Kidney tubule cell (primary cell): Measurements from ENCODE around the gene APOD.
"Not testable (repeated sequence)": the region's sequence is repeated elsewhere in the genome, so short reads cannot be mapped to it uniquely, and the experiment has no call there.

ENCODE experiments used
- DNase-seq: peaks from one replicate; pipeline ENCODE4 v3.0.0-alpha.2; 2018; ENCODE audit warnings: low spot score

APOD gene

DNA sequence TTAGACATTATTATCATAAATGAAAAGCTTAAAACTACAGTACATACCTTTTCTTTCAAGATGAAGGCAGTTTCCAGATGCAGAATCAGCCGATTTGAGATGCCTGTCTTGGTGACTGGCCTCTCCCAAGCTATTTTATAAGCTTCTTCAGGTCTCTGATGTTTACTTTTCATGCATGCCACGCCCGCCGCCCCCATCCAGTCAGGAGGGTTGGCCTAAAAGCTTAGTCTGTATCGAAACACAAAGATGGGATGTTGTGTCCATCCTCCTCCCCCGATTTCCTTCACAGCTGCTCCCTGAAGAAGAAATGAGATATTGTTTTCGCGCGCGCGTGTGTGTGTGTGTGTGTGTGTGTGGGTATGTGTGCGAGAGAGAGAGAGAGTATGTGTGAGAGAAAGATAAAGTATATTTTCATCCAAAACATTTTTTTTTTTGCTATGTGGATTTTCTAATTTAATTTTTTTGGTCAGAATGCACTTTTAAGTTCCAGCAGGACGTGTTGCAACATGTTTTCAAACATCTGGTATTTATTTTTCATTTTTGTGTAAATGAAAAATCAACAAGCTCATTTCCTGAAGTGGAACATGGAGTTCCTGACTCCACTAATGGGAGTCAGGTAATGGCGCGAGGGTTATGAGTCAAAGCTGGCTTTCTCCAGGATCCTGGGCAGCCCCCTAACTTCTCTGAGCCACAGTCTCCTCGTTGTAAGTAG, at the start of gene APOD:
Gene APOD (minus strand): TSS at position 110 of the 712 bp plus-strand sequence. CDS start 4,479 bp downstream, outside the sequence.
- DNase-seq, result no peak

DNA sequence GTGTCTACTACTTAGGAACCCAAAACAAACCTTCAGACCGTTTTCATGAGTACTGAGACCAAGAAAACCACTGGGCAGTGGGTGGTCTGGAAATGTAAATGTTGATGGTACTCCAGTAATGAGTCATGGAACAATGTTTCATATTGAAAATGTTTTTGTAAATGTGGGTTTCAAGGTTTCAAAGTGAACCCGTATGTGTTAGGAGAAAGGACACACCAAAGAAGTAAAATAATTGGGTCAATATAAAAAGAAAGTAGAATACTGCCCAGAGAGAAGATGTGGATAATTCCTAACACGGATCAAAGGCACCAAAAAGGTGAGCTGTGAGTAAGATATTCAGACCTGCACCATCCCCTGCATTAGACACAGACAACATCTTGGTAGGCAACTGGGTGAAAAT, 49.6 kb upstream of the APOD start:
- not testable (repeated sequence) for DNase-seq

DNA sequence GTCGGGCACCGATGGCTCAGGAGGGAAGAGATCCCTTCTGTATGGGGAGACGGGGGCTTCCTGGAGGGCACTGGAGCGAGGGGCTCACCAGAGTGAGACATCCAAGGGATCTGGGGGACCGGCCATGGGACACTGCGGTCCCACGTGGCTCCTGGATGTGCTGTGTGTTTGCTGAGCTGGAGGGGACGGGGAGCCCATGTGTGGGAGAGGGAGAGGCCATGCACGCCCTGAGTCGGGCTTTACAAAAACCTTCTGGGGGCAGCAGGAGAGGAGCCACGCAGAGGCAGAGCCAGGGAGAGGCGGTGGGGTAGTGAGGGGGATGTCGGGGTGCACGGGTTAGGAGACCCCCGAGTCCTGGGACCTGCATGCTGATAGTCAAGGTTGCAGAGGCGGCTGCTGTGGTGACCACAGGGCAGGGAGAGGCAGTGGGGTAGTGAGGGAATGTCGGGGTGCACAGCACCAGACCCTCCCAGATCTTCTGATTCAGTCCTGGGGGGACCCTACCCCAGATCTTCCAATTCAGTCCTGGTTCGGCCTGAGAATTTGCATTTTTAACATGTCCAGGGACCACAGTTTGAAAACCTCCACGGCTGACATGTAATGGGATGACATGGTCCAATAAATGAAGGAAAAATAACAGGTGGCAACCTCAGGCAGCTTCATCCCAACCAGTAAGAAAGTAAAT, 48.9 kb upstream of the APOD start:
- DNase-seq, result not testable (repeated sequence)

DNA sequence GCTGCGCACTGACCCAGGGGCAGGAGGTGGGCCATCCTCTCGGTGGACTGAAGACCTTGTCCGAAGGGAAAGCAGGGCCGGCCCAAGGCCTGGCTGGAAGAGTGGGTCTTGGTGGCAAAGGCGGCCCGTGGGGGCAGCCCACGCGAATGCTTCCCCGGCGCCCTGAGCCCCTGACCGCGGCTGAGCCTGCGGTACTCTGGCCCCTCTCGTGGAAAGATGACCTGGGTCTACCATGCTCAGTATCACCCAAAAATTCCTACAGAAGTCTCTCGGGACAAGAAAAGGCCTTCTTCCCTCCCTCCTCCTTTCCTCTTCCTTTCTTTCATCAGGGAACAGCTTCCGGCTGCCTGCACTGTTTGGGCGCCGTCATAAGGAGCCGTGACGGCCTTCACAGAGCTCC, 48.3 kb upstream of the APOD start:
- not testable (repeated sequence) for DNase-seq

DNA sequence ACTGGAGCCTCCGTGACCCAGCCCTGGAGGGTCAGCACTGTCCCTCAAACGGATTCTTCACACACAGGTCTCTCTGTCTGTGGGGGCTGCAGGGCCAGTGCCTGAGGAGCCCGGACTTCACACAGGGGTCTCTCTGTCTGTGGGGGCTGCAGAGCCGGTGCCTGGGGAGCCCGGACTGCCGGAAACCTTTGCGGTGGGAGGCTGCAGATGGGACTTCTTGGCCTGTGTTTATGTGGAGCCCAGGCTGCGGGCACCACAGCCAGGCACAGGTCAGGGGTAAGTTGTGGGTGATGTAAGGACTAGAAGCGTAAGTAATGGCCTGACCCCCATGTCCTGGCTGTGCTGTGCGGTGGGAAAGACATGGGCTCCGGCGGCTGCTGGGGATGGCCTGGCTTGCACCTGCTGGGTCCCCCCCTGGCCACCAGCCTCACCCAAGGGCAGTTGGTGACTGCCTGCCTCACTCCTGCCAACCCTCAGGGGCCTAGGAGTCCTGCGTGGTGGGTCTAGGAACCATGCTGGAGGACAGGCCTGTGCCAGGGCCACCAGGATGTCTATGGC, 47.3 kb upstream of the APOD start:
- not testable (repeated sequence) for DNase-seq

DNA sequence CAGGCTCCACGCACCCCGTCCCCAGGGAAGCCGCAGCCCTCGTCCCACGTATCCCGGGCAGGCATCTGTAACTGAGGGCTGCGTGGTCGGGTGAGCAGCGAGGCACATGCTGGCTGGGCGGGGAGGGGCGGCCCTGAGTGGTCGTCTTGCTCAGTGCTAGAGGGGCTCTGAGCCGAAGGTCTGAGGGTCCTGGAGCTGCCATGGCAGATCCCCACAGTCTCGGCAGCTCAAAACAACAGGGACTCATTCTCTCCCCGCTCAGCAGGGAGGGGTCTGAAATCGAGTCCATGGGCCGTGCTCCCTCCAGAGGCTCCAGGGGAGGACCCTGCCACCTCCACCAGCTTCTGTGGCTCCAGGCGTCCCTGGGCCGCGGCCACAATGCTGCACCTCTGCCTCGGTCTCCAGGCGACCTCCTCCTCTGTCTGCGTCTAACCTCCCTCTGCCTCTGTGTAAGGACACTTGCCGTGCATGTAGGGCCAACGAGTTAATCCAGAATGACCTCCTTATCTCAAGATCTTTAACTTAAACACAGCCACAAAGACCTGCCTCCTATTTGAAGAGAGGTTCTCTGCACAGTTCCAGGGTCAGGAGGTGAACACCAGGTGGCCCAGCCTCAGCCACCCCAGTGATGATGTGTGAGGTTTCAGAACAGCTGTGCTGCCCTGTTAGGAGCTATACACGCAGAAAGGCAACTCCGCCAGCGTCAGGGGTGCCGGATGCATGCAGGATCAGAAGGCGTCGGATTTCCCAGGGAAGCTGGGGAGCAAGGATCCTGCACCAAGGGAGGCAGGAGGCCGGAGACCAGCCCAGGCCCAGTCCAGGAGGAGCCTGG, 46.6 kb upstream of the APOD start:
- DNase-seq, result not testable (repeated sequence)

DNA sequence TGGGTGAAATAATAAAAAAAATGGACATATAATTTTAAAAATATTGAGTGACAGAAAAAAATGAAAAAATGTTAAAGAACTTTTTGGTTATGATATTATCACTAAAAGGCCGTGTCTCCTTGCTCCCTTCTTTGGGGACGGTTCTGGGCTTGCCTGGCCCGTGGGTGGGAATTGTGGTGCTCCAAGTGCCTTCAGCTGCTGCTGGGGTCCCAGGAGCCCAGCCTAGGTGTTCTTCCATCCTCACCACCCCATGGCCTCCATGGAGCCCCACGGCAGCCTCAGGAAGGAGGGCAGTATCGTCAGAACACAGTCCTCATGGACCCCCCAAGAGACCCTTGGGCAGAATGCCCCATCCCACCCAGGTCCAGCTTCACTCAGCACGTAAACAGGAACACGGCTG, 45.9 kb upstream of the APOD start:
- not testable (repeated sequence) for DNase-seq

DNA sequence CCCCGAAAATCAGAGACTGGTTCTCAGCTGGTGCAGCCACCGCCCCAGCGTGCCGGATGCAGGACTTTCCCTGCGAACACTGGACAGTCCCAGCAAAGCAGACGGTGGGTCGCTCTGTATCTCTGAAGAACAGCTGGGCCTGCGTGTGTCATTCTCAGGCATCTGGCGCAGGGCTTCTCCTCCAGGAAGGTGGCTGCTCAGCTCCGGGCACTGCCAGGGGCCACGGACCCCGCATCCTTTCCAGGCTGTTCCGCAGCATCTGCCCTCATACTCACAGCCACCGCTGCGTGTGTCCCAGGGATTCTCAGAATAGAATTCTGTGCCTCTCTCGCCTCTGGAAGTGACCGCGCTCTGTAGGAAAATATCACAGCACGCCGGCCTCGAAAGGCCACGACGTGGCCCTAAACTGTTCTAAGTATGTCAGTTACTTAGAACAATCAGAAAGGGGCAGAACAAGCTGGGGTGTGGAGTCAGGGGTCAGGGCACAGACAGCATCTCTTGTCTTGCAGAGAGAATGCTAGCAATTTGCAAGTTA, 44.7 kb upstream of the APOD start:
- DNase-seq, result not testable (repeated sequence)

DNA sequence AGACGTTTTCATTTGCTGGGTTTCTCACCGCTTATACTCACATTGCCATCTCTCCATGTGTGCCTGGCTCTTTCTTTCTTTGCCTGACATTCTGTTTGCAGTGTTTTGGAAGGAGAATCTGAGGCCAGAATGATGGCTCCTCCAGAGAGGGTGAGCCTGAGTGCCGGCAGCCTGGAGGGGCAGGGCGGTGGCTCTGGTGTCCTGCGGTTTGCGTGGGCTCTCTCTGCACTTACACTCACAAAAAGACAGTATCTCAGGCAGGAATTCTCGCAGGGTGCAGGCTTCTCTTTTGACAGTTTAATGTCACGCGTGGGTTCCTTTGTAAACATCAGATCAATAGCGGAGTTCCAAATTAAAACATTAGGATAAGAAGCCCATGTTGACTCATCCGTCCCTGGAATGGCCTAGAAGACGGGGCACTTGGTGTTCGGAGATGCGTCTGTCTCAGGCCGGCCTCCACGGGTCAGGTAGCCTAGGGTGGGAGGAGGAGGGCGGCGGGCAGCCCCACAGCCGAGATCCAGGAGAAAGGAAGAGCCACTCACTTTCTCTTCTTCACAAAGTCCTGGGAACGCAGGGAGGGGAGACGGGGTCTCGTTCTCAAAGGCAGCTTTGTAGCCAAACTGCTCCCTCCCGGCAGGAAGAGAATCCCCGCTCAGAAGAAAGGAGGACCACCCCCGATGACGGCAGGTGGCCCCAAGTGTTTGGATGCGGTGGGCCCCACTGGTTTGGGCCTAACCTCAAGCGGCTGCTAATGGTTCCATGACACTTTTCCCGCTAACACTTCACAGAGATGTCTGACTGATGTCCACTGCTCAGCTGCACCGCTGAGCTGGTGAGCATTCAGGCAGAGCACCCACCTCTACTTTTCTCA, 44.0 kb upstream of the APOD start:
- not testable (repeated sequence) for DNase-seq

DNA sequence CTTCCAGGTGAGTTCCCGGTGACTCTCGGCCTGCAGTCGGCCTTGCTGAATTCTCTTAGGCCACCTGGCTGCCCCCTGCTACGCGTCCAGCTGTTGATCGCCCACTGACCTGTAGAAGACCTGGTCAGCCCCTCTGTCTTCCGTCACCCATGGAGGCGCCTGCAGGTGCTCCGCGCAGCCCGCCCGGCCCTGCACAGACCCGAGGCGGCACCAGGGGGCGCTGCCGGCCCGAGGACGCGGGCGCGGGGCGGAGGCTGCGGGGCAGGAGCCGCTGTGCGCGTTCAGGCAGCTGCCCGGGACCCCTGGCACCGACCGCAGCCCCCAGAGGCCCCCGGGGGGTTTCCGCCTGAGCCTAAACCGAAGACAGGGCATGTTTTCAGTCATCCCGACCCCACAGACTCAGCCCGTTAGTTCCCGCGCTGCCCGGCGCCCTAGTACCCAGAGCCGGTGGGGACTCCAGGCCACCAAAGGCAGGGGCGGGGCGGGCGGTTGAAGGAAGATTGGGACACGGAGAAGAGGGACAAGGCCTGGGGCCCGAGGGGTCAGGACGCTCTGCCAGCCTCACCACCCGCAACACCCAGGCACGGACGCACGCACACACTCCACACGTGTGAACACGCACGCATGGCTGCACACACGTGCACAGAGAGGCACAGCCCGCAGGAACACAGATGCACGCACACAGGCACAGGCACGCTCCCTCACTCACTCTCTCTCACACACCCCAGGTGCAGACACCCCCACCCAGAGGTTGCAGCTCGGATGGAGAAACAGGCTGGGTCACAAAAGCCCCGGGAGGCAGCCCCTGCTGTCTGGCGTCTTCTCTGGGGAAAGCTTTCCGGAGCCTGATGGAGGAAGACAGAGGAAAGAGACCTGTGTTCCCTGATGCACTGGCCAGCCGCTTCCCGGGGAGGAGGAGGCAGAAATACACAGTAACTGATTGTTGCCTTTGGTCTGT, 41.1 kb upstream of the APOD start:
- not testable (repeated sequence) for DNase-seq

DNA sequence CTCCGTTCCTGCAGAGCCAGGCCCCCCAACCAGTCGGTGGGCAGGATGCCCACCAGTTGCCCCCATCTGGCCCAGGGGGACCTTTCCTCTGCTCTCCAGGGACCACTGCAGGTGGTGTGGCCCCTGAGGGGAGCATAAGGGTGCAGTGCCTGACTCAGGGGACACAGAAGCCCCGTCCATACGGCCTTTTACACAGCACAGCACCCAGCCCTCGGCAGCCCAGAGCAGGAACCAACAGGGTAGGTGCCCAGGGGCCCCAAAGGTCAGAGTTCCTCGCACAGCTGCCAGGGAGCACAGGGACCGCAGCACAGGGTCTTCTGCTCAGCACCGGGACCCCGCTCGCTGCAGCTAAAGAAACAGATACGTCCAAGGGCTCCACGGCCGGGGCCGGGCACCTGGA, 40.4 kb upstream of the APOD start:
- not testable (repeated sequence) for DNase-seq

DNA sequence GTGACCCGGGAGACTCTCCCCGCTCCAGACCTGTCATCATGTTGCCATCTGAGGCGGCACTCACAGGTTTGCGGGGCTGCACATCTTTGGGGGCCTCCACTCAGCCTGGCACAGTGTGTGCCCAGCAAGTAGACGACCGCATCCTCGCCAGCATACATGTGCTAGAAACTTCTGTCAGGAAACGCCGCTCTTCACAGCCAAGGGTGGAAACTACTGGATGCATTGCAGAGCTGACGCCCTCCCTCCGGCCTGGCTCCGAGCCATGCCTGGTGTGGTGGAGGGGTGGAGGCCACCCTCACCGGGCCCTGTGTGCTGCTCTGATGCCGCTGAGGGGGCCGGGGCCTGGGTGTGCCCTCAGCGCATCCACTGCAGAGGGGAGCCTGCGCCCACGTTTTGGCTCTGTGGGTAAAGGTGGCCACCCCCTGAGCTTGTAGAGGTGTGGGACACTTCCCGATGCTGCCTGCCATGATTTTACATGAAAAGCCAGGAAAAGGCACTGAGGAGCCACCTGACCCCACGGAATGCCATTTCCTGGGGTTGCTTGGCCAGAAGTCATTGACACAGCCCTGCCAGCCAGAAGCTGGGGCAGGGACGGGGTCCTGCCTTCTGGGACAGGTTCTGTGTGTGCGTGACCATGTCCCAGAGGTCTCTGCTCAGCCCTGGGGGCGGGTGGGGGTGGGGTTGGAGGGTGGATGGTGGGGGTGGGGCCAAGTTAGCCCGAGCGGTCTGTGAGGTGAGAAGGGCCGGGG, 39.7 kb upstream of the APOD start:
- not testable (repeated sequence) for DNase-seq

DNA sequence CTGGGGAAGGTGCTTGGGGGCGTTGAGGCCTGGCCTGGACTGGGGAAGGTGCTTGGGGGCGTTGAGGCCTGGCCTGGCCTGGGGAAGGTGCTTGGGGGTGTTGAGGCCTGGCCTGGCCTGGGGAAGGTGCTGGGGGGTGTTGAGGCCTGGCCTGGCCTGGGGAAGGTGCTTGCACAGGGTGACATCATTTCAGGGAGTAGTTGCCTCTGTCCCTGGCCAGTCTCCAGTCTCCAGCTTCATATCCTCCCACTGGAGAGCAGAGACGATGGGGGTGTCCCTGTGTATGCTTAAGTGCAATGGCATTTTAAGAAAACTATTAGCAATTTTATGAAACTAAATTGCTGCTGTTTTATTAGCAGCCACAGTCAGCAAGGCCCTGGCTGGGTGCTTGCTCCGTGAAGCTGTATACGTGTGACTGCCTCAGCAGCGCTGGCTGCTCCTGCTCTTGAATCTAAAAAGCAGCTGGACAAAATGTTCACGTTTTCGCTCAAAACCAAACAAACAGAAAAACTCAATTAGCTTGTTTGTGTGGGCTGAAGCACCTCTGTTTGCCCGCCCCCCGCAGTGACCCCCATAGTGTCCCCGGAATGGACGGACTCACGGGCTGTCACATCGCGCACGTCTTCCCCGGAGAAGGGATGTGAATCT, 38.9 kb upstream of the APOD start:
- DNase-seq, result not testable (repeated sequence)

DNA sequence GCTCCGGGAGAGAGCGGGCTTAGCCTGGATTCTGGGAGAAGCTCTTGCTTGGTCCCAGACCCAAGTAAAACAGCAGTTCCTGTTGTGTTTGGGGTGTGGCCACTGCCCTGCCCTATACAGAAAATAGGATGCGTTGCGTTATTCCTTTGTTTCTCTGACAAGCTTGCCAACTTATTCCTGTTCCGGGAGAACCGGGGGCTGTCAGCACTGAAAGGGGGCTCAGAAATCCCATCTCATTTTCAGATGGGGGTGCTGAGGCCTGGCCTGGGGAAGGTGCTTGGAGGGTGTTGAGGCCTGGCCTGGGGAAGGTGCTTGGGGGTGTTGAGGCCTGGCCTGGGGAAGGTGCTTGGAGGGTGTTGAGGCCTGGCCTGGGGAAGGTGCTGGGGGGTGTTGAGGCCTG, 38.3 kb upstream of the APOD start:
- DNase-seq, result not testable (repeated sequence)

DNA sequence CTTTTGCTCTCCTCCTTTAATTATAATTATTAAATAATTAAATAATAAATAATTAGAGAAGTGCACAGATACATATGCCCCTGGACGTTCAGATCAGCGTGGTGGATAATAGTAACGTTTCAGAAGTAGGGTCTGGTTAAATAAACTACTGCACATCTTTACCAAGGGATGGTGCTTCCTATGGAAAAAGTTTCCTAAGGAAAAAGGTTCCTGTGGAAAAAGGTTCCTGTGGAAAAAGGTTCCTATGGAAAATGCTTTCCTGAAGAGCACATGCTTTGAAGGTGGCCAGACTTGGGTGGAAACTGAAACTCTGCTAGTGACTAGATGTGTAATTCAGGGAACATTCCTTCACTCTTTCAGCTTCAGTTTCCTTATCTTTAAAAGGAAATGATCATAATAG, 37.4 kb upstream of the APOD start:
- DNase-seq, result not testable (repeated sequence)

DNA sequence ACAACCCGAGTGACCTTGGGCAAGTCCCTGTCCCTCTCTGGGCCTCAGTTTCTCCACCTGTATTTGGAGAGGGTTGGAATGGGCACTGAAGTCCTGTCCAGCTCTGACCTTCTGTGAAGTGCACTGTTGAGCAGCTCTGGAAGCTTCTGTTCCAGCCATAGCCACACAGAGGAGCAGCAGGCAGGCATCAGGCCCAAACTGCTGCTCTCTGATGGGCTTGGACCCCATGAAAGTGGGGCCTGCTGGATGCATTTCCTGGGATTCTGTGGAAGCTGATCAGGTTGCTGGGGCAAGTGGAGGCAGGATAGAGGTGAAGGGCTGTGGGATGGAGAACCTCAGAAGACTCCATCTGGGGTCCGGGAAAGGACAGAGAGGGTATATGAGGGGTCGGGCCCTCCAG, 36.7 kb upstream of the APOD start:
- DNase-seq, result not testable (repeated sequence)

DNA sequence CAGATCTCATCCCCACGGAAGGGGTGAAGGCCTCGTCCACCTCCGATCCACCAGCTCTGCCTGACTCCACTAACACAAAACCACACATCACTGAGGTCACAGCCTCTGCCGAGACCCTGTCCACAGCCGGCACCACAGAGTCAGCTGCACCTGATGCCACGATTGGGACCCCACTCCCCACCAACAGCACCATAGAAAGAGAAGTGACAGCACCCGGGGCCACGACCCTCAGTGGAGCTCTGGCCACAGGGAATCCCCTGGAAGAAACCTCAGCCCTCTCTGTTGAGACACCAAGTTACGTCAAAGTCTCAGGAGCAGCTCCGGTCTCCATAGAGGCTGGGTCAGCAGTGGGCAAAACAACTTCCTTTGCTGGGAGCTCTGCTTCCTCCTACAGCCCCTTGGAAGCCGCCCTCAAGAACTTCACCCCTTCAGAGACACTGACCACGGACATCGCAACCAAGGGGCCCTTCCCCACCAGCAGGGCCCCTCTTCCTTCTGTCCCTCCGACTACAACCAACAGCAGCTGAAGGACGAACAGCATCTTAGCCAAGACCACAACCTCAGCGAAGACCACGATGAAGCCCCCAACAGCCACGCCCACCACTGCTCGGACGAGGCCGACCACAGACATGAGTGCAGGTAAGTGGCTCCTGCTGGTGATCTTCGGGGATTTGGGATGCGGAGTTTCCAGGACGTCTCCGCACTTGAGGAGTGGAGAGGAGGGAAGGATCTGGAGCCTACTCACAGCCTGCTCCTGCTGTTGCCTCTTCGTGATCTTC, 36.0 kb upstream of the APOD start:
- not testable (repeated sequence) for DNase-seq
